22Rv1 (cell line): ENCODE measurements around the gene PPA2.

Experiments
- CTCF ChIP-seq: fragments of 450-650 bp; IDR thresholded peaks from 2 replicates; pipeline ENCODE4 v1.5.1; 2017; ENCODE audit warnings: mild to moderate bottlenecking
- ZFX ChIP-seq: fragments of 450-650 bp; IDR thresholded peaks from 2 replicates; pipeline ENCODE4 v1.6.1; 2017; ENCODE audit warnings: antibody characterized with exemption, borderline replicate concordance

- TF ChIP-seq CTCF (no peak), ZFX (no peak)
Measured at GRCh38 chr4:105386012-105386411, 87.8 kb downstream of the PPA2 start.
